BLaER1 (cell line): ENCODE measurements around the gene DIP2A.

Source experiments
- H3K27ac ChIP-seq: shearing (Covaris generic); formaldehyde crosslinking; 2 replicates; pipeline ENCODE4 v1.8.1; 2022
- H3K27me3 ChIP-seq: shearing (Covaris generic); formaldehyde crosslinking; 2 replicates; pipeline ENCODE4 v1.8.1; 2022
- H3K36me3 ChIP-seq: shearing (Covaris generic); formaldehyde crosslinking; 2 replicates; pipeline ENCODE4 v1.8.1; 2022
- H3K4me1 ChIP-seq: shearing (Covaris generic); formaldehyde crosslinking; 2 replicates; pipeline ENCODE4 v1.8.1; 2022
- H3K4me2 ChIP-seq: shearing (Covaris generic); formaldehyde crosslinking; 2 replicates; pipeline ENCODE4 v1.8.1; 2022
- H3K4me3 ChIP-seq: shearing (Covaris generic); formaldehyde crosslinking; 2 replicates; pipeline ENCODE4 v1.8.1; 2022
- H3K9ac ChIP-seq: shearing (Covaris generic); formaldehyde crosslinking; 2 replicates; pipeline ENCODE4 v1.8.1; 2022
- H3K9me3 ChIP-seq: shearing (Covaris generic); formaldehyde crosslinking; 2 replicates; pipeline ENCODE4 v1.8.1; 2022
- H4K20me1 ChIP-seq: shearing (Covaris generic); formaldehyde crosslinking; 2 replicates; pipeline ENCODE4 v1.8.1; 2022
- Cebpa-rat ChIP-seq: shearing (Covaris generic); IDR thresholded peaks from 2 replicates; pipeline ENCODE4 v1.8.1; 2022

The DIP2A gene

DNA sequence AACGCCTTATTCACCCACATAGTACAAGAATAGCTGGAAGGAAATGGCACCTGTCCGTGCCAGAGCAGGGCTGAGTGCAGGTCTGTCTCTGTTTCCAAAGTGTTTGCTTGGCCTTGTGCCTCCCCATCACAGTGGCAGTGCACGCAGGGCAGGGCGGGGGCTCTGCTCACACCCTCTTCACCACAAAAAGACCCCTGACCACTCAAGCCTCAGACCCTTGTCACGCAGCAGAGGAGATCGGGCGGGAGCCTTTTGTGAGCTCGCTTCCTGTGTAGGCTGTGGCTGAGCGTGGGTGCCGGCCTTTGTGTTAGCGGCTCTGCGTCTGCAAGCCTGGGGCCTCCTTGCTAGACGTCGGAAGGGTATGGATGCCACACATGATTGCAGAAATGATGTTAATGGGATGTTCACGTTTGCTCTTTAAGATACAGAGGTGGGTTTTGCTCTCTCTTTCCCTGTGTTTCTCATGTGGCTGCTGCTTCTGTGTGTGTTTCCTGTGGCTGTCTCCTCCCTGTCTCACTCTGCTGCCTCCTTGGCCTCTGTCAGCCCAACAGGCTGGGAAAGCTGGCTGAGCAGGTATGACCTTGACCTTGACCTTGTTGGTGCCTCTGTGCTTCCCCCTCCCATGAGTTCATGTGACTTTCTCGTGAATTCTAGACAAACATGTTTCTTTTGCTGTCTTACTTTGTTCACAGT, 100.7 kb downstream of the DIP2A start:
- Histone ChIP-seq H3K4me1 (peaks cover 31% of the 10 kb centered on the region), H4K20me1 (no peaks in the 10 kb centered on the region), H3K9ac (peak overlapping the region; percentile 68), H3K27me3 (no peaks in the 10 kb centered on the region), H3K4me2 (peak overlapping the region; percentile 71), H3K27ac (peak overlapping the region; percentile 59), H3K4me3 (no peak overlapping the region), H3K9me3 (no peaks in the 10 kb centered on the region), H3K36me3 (peaks cover 73% of the 10 kb centered on the region)
- TF ChIP-seq Cebpa-rat = no peak

DNA sequence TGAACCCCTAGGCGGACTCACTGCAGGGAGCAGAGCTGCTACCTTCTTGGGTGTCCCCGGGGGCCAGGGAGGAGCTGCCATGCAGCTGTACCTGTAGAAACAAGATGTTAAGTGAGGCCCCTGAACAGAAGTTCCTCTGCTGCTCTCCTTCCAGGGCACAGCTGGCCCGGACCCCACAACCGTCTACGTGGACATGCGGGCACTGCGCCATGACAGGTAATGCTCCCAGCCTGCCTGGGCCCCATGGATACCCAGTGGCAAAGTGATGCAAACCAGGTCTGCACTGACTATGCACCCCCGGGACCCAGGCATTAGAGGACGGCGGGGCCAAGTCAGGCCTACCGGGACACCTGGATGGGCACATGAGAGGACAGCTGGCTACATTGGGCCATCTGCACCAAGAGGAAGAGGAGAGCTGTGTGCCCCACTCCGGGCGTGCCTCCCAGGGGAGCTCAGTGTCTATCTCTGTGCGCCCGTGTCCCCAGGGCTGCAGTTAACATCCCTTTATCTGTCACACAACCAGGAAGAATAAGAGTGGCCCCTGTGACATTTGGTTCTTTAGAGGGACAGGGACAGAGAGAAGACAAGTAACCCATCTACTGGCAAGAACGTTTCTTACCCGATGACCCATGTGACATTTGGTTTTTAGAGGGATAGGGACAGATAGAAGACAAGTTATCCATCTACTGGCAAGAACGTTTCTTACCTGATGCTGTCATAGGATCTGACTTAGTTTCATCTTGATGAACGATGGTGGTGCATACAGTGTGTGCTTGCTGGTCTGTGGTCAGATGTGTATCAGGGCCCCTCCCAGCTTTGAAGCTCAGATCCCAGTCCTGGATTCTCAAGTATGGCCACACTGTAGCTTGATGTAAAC, 102.1 kb downstream of the DIP2A start:
- Histone ChIP-seq H3K9ac (no peak overlapping the region), H3K36me3 (peaks cover 74% of the 10 kb centered on the region), H3K4me1 (peaks cover 31% of the 10 kb centered on the region), H4K20me1 (no peaks in the 10 kb centered on the region), H3K4me3 (no peak overlapping the region), H3K27me3 (no peaks in the 10 kb centered on the region), H3K4me2 (peak overlapping the region; percentile 71), H3K27ac (peak overlapping the region; percentile 0; the same call in 1 of the 2 replicates), H3K9me3 (no peaks in the 10 kb centered on the region)
- TF ChIP-seq Cebpa-rat = no peak

DNA sequence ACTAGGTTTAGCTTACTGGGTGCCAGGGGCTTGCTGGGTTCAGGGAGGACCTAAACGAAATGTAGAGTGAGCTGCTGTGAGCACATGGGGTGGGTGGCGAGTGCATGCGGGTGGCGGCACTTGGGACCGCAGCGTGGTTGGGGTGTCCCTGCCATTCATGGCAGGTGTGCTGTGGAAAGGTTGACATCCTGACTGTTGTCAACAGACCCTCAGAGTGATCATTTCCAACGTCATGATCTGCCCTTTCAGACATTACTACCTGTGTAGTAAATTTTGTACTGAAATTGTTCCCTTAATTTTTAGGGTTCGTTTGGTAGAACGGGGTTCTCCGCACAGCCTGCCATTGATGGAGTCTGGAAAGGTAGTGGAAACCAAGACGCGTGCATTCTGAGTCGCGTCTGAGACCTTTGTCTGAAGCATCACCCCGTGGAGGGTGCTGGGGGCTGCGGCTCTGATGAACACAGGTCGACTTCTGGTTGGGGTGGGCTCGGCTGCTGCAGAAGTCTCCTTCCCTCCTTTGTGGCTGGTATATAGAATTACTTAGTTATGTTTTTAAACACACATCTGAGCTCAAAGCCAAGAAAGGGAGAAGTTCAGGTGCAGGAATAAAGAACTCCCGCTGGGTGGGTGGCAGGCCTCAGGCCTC, 102.9 kb downstream of the DIP2A start:
- H3K27ac ChIP-seq = no peak overlapping the region
- H3K4me1 ChIP-seq = peaks cover 31% of the 10 kb centered on the region
- no peaks in the 10 kb centered on the region for H3K27me3 ChIP-seq
- peak overlapping the region; percentile 71 for H3K4me2 ChIP-seq
- no peak overlapping the region for H3K4me3 ChIP-seq
- no peaks in the 10 kb centered on the region for H4K20me1 ChIP-seq
- peaks cover 76% of the 10 kb centered on the region for H3K36me3 ChIP-seq
- no peak for TF ChIP-seq Cebpa-rat
- no peak overlapping the region for H3K9ac ChIP-seq
- H3K9me3 ChIP-seq = no peaks in the 10 kb centered on the region

DNA sequence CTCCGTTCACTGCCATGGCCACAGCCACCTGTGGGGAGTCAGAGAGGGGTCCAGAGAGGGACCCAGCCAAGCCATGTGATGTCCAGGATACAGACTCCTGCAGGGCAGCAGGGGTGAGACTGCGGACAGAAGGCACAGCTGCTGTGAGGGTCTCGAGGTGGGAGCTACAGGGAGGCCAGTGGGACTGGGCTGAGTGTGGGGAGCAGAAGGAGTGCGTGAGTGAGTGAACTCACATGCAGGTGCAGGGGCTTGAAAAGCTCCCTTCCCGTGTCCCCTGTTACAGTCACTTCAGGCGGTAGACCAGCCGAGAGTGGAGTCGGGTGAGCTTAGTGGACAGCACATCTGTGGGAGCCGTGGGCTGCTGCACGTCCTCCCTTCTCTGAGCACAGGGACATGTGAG, 103.8 kb downstream of the DIP2A start:
- Histone ChIP-seq H3K36me3 (peaks cover 78% of the 10 kb centered on the region), H4K20me1 (no peaks in the 10 kb centered on the region), H3K27me3 (no peaks in the 10 kb centered on the region), H3K4me3 (no peak overlapping the region), H3K4me1 (peaks cover 31% of the 10 kb centered on the region), H3K4me2 (no peak overlapping the region), H3K27ac (no peak overlapping the region), H3K9ac (no peak overlapping the region), H3K9me3 (no peaks in the 10 kb centered on the region)
- TF ChIP-seq Cebpa-rat = no peak

DNA sequence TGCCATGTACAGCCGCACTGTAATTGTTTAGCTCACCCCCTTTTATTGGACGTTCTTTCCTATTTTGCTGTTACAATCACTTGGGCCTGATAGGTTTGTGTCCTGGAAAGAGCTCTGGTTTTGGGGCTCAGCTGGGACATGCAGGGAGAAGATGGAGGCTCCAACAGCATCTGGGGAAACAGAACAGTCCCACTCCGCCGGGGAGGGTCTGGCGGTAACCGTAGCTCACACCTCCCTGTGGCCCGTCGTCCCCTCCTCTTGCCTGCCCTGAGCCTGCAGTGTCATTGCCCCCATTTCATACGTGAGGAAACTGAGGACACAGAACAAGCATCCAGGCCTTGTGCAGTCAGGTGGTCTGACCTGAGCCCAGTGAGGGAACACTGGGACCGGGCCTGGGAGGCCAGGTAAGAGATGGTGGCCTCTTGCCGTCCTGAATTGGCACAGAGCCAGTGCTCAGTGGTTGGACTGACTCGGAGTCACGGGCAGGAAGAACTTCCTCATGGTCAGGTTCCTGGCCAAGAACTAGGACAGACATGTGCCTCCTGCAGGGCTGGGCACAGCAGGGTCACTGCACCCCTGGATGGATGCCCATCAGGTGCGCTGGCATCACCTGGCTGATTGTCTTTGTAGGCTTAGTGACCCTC, 104.4 kb downstream of the DIP2A start:
- H3K9ac ChIP-seq = no peak overlapping the region
- H3K4me3 ChIP-seq = no peak overlapping the region
- no peaks in the 10 kb centered on the region for H3K27me3 ChIP-seq
- peaks cover 78% of the 10 kb centered on the region for H3K36me3 ChIP-seq
- no peak overlapping the region for H3K4me2 ChIP-seq
- no peaks in the 10 kb centered on the region for H4K20me1 ChIP-seq
- H3K4me1 ChIP-seq = peaks cover 31% of the 10 kb centered on the region
- H3K9me3 ChIP-seq = no peaks in the 10 kb centered on the region
- no peak overlapping the region for H3K27ac ChIP-seq
- no peak for TF ChIP-seq Cebpa-rat

DNA sequence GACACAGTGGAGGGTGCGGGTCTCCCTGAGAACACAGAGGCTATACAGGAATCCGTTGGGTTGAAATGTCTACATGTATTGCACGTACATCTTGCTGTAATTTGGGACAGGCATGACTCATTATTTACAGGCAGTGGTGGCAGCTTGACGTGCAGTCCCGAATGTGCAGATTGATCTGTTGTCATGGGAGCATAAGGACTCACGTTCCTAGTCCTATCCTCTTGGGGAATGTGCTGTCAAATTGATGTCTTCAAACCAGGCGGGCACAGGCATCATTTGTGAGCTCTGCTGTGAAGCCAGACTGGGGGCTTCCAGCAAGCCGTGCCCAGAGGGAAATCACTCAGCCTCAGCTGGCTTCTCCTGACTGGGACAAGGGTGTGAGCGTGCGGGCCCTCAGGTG, 105.7 kb downstream of the DIP2A start:
- no peak for TF ChIP-seq Cebpa-rat
- Histone ChIP-seq H3K9me3 (no peaks in the 10 kb centered on the region), H3K36me3 (peaks cover 83% of the 10 kb centered on the region), H3K27ac (no peak overlapping the region), H3K27me3 (no peaks in the 10 kb centered on the region), H4K20me1 (no peaks in the 10 kb centered on the region), H3K4me3 (no peak overlapping the region), H3K9ac (no peak overlapping the region), H3K4me2 (no peak overlapping the region), H3K4me1 (peaks cover 21% of the 10 kb centered on the region)

DNA sequence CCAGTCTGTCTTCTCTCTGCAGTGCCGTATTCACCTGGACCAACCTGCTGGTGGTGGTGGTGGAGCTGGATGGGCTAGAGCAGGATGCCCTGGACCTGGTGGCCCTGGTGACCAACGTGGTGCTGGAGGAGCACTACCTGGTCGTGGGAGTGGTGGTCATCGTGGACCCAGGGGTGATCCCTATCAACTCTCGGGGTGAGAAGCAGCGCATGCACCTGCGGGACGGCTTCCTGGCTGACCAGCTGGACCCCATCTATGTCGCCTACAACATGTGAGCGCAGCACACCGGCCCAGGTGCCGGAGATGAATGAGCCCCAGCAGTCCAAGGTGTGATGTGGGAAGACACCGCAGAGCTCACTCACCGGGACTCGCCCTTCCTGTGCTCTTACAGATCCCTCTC, 108.7 kb downstream of the DIP2A start:
- Histone ChIP-seq H4K20me1 (no peaks in the 10 kb centered on the region), H3K4me2 (no peak overlapping the region), H3K36me3 (peaks cover 84% of the 10 kb centered on the region), H3K9ac (no peak overlapping the region), H3K4me1 (no peaks in the 10 kb centered on the region), H3K27ac (no peak overlapping the region), H3K4me3 (no peak overlapping the region), H3K27me3 (no peaks in the 10 kb centered on the region), H3K9me3 (peaks cover 18% of the 10 kb centered on the region)
- TF ChIP-seq Cebpa-rat = no peak

DNA sequence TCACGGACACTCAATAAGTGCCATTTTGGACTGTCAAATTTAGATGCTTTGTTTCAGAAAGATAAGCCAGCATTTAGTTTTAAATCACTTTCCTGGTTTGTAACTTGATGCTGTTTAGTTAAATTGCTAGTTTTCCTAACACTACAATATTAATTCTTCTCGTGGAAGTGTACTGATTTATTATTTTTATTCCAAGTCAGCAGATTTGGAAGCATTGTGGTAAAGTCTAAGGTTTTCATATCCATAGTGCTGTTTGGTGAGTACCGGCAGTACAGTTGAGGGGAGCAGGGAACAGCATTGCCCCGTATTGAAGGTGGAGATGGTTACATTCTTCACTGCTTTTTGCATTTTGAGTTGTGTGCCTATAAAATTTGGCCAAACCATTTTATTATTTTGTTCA, 109.9 kb downstream of the DIP2A start:
- no peaks in the 10 kb centered on the region for H4K20me1 ChIP-seq
- H3K36me3 ChIP-seq = peaks cover 83% of the 10 kb centered on the region
- H3K9ac ChIP-seq = no peak overlapping the region
- H3K9me3 ChIP-seq = peaks cover 29% of the 10 kb centered on the region
- H3K4me3 ChIP-seq = no peak overlapping the region
- no peaks in the 10 kb centered on the region for H3K4me1 ChIP-seq
- no peak for TF ChIP-seq Cebpa-rat
- no peak overlapping the region for H3K27ac ChIP-seq
- no peak overlapping the region for H3K4me2 ChIP-seq
- H3K27me3 ChIP-seq = no peaks in the 10 kb centered on the region

DNA sequence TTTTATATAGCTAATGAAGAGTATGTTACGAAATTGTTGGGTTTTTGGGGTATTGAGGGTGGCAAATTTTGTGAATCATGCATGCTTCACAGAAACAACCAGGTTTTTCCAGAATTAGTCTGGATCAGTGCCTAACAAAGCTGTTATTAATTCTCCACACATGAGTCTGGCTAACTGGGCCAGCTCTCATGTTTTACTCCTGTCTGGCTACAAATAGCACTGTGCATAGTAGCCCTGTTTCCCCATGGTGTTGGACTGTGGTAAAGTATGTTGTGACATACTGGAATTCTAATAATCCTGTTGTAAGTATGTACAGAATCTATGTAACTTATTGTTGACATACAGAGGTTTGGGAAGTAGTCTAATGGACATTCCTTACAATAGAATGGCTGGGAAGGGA, 110.4 kb downstream of the DIP2A start:
- H3K27ac ChIP-seq = no peak overlapping the region
- no peak overlapping the region for H3K4me2 ChIP-seq
- H3K4me3 ChIP-seq = no peak overlapping the region
- no peaks in the 10 kb centered on the region for H3K4me1 ChIP-seq
- no peak overlapping the region for H3K9ac ChIP-seq
- H4K20me1 ChIP-seq = no peaks in the 10 kb centered on the region
- TF ChIP-seq Cebpa-rat = no peak
- peaks cover 29% of the 10 kb centered on the region for H3K9me3 ChIP-seq
- H3K27me3 ChIP-seq = no peaks in the 10 kb centered on the region
- H3K36me3 ChIP-seq = peaks cover 77% of the 10 kb centered on the region

DNA sequence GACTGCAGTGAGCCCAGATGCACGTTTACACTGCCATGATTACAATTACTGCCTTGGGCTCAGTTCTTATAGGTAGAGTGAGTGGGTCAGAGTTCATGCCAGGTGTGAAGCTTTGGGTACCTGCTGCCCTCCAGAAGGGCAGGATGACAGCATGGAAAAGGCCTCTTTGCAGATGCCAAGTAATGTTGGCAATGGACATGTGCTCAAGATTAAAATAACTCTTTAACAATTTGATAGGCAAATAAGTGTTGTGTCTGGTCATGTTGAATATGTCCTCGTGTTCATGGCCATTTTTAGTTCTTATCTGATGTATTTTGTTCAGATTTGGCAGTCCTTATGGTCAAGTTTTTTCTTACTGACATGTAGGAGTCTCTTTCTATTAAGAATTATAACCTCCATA, 111.4 kb downstream of the DIP2A start:
- TF ChIP-seq Cebpa-rat = no peak
- Histone ChIP-seq H3K4me2 (no peak overlapping the region), H3K27me3 (no peaks in the 10 kb centered on the region), H3K4me3 (no peak overlapping the region), H3K27ac (no peak overlapping the region), H4K20me1 (no peaks in the 10 kb centered on the region), H3K4me1 (no peaks in the 10 kb centered on the region), H3K36me3 (peaks cover 67% of the 10 kb centered on the region), H3K9ac (no peak overlapping the region), H3K9me3 (peaks cover 29% of the 10 kb centered on the region)
